Chondrocyte (in vitro differentiated cells): ENCODE measurements around the gene ERC1. TPM values are rescaled to one million over a fixed set of nuclear protein-coding genes. Genes with fewer than 3 reads are reported as not detected.

ENCODE experiments used
- DNase-seq: peaks from one replicate; pipeline ENCODE4 v3.0.0; 2021; ENCODE audit warnings: mixed read lengths, low spot score
- H3K27ac Mint-ChIP-seq: one replicate; pipeline ENCODE4 v1.8.0; 2021; ENCODE audit warnings: mild to moderate bottlenecking, moderate library complexity, mixed read lengths; ENCODE audit not compliant: unreplicated experiment
- H3K27me3 Mint-ChIP-seq: 2 replicates; pipeline ENCODE4 v1.8.0; 2021; ENCODE audit warnings: low read depth, mixed read lengths
- H3K36me3 Mint-ChIP-seq: 2 replicates; pipeline ENCODE4 v1.8.0; 2021; ENCODE audit warnings: low read depth, mixed read lengths
- H3K4me1 Mint-ChIP-seq: 2 replicates; pipeline ENCODE4 v1.8.0; 2021; ENCODE audit warnings: low read depth, mild to moderate bottlenecking, mixed read lengths
- H3K4me3 Mint-ChIP-seq: one replicate; pipeline ENCODE4 v1.8.0; 2021; ENCODE audit warnings: mild to moderate bottlenecking, moderate library complexity, mixed read lengths; ENCODE audit not compliant: unreplicated experiment
- H3K9me3 Mint-ChIP-seq: 2 replicates; pipeline ENCODE4 v1.8.0; 2021; ENCODE audit warnings: low read depth, mixed read lengths
- total RNA-seq: library from RNA; stranded (reverse); gene quantifications from 3 replicates; pipeline ENCODE4 v1.2.1, GENCODE V29; 2021
- TF ChIP-seq, protein P1 (sequence below): fragments of 200-600 bp; sonication (generic); IDR thresholded peaks from 2 replicates; pipeline ENCODE4 v1.5.0; 2021; ENCODE audit warnings: antibody characterized with exemption, mild to moderate bottlenecking, moderate library complexity

Gene ERC1
- total RNA-seq, 1 donor from 2014 or later, result 79.3 TPM

DNA sequence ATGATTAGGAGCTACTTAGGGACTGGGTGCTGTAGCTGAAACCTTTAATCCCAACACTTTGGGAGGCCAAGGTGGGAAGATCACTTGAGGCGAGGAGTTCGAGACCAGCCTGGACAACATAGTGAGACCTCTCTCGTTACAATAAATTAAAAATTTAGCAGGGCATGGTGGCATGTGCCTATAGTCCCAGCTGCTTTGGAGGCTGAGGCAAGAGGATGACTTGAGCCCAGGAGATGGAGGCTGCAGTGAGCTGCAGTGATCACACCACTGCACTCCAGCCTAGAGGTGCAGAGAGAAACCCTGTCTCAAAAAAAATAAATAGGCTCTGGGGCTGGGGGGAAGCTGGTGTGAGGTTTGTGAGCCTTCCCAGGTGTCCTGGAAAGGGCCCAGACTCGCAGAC is 506.1 kb downstream of the ERC1 start:
- no peak overlapping the region for H3K4me3 Mint-ChIP-seq
- H3K4me1 Mint-ChIP-seq, result peaks cover 48% of the 10 kb centered on the region
- no peaks in the 10 kb centered on the region for H3K9me3 Mint-ChIP-seq
- no peak for DNase-seq
- no peaks in the 10 kb centered on the region for H3K27me3 Mint-ChIP-seq
- peaks cover 9% of the 10 kb centered on the region for H3K36me3 Mint-ChIP-seq
- TF ChIP-seq, protein P1, sequence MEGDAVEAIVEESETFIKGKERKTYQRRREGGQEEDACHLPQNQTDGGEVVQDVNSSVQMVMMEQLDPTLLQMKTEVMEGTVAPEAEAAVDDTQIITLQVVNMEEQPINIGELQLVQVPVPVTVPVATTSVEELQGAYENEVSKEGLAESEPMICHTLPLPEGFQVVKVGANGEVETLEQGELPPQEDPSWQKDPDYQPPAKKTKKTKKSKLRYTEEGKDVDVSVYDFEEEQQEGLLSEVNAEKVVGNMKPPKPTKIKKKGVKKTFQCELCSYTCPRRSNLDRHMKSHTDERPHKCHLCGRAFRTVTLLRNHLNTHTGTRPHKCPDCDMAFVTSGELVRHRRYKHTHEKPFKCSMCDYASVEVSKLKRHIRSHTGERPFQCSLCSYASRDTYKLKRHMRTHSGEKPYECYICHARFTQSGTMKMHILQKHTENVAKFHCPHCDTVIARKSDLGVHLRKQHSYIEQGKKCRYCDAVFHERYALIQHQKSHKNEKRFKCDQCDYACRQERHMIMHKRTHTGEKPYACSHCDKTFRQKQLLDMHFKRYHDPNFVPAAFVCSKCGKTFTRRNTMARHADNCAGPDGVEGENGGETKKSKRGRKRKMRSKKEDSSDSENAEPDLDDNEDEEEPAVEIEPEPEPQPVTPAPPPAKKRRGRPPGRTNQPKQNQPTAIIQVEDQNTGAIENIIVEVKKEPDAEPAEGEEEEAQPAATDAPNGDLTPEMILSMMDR, result no peak
- H3K27ac Mint-ChIP-seq, result peak overlapping the region; percentile 98

DNA sequence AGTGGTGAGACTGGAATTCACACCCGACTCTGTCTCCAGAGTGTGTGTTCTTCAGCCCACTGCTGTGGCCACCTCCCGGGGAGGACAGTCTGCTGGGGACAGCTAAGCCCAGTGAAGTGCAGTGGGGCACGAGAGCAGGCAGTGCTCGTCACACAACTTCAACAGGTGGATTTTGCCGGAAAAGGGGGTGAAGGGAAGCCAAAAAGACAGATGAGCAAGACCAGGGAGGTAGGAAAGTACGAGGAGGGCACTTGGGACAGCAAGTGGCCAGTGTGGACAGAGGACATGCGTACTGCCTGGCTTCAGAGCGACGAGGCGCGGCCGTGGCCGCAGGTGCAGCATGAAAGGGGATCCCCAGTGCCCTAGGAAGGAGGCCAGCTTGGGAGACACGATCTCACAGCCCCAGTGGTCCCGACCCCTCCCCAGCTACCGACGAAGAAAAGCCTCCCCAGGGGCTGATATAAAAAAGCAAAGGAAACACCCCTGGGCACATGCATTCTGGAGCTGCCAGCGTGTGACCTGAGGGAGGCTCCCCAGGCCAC is 507.2 kb downstream of the ERC1 start:
- Mint-ChIP-seq H3K4me3 (no peak overlapping the region), H3K27ac (peak overlapping the region; percentile 98), H3K36me3 (peaks cover 6% of the 10 kb centered on the region), H3K4me1 (peaks cover 55% of the 10 kb centered on the region), H3K9me3 (no peaks in the 10 kb centered on the region), H3K27me3 (no peaks in the 10 kb centered on the region)
- TF ChIP-seq, protein P1, result no peak
- no peak for DNase-seq

DNA sequence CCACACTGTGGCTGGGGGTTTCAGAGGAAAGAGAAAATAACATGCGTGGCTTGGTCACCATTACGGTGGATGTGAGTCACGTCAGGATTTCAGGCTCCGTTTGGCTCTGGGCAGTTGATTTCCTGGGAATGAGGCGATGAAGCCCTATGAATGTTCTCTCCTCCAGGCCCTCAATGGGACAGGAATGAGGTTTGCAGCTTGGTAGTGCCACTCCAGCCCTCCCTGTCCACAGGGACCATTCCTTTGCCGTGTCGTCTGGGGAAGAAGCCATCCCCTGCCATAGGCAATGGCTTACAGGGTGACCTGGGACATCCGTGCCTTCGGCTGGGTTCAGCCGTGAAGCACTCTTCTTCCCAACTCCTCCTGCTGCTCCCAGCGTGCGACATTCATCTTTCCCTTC is 508.3 kb downstream of the ERC1 start:
- Mint-ChIP-seq H3K4me3 (no peak overlapping the region), H3K36me3 (peaks cover 4% of the 10 kb centered on the region), H3K9me3 (no peaks in the 10 kb centered on the region), H3K27ac (no peak overlapping the region), H3K27me3 (no peaks in the 10 kb centered on the region), H3K4me1 (peaks cover 58% of the 10 kb centered on the region)
- TF ChIP-seq, protein P1, result no peak
- no peak for DNase-seq

DNA sequence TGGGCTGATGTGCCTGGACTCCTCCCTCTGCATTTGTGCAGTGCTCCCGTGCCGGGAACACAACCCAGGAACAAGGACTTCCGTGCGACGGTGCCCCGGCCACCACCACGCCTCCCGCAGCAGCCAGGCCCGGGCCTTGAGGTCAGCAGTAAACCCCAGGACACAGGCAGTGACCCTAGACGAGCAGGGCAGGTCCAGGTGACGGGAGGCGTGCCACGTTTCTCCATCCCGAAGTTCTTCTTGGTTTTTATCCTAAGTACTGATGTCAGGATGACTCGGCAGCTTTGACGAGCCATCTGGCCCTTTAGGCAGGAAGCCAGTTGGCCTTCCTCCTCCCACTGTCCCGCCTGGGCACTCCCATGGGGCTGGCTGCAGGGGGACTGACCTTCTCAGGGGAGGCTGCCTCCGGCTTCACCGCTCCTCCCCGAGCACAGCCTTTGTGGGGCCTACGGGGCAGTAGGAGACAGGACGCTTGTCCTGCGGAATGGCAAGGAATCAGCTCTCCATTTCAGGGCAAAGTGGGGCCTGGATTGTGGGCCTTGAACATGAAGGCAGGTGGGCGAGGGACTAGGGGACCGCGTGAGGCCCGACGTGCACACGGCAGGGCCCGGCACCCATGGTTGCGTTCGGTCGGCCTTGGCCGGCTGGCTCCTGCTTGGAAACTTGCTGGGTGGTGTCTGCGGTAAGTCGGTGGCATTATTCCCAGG is 509.2 kb downstream of the ERC1 start:
- DNase-seq, result no peak
- no peaks in the 10 kb centered on the region for H3K9me3 Mint-ChIP-seq
- H3K27me3 Mint-ChIP-seq, result no peaks in the 10 kb centered on the region
- H3K4me3 Mint-ChIP-seq, result no peak overlapping the region
- H3K36me3 Mint-ChIP-seq, result peaks cover 2% of the 10 kb centered on the region
- TF ChIP-seq, protein P1, result no peak
- peak overlapping the region; percentile 72 for H3K27ac Mint-ChIP-seq
- H3K4me1 Mint-ChIP-seq, result peaks cover 63% of the 10 kb centered on the region

DNA sequence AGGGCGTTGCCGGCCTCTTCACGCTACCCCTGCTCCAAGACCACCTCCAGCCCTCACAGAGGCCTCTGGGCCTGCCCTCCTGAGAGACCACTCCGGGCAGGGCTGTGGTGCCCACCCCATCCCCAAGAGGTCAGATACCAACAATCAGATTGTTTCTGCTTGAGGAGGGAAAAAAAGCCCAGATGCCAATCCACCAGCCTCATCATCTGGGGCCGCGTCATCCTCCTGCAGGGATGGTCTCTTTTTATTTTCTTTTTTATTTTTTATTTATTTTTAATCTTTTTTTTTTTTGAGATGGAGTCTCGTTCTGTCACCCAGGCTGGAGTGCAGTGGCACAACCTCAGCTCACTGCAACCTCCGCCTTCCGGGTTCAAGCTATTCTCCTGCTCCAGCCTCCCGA is 510.0 kb downstream of the ERC1 start:
- H3K4me3 Mint-ChIP-seq, result no peak overlapping the region
- peaks cover 2% of the 10 kb centered on the region for H3K36me3 Mint-ChIP-seq
- TF ChIP-seq, protein P1, result no peak
- no peak for DNase-seq
- H3K9me3 Mint-ChIP-seq, result no peaks in the 10 kb centered on the region
- no peak overlapping the region for H3K27ac Mint-ChIP-seq
- H3K27me3 Mint-ChIP-seq, result no peaks in the 10 kb centered on the region
- peaks cover 56% of the 10 kb centered on the region for H3K4me1 Mint-ChIP-seq
